ENCODE data around the gene ADAMTS9. TPM values are rescaled to one million over a fixed set of nuclear protein-coding genes. Genes with fewer than 3 reads are reported as not detected.
"Not testable (repeated sequence)": the region's sequence is repeated elsewhere in the genome, so short reads cannot be mapped to it uniquely, and the experiment has no call there.

The ADAMTS9 gene
- total RNA-seq, 1 donor from 2014 or later = 15.1 TPM

- intact Hi-C loops (cut with micrococcal nuclease) = no loop called here
- ATAC-seq = no peak
These were observed 132.4 kb downstream of the ADAMTS9 start for GRCh38 chr3:64555351-64555750.

GRCh38 chr3:64554096-64554920, 133.5 kb downstream of the ADAMTS9 start:
- DNase-seq = no peak
- no peak for ATAC-seq

More at GRCh38 chr3:64555351-64555750, 132.4 kb downstream of the ADAMTS9 start:
- DNase-seq = no peak

GRCh38 chr3:64552966-64553365, 134.8 kb downstream of the ADAMTS9 start:
- ATAC-seq = no peak
- intact Hi-C loops (cut with micrococcal nuclease) = no loop called here
- DNase-seq = no peak

More at GRCh38 chr3:64554096-64554920, 133.5 kb downstream of the ADAMTS9 start:
- intact Hi-C loops (cut with micrococcal nuclease) = no loop called here

- no peak for ATAC-seq
- intact Hi-C loops (cut with micrococcal nuclease) = no loop called here
These were observed 135.6 kb downstream of the ADAMTS9 start for GRCh38 chr3:64552160-64552559.

GRCh38 chr3:64551697-64552096, 136.1 kb downstream of the ADAMTS9 start:
- DNase-seq (no peak), ATAC-seq (no peak)
- intact Hi-C loops (cut with micrococcal nuclease) = no loop called here

More at GRCh38 chr3:64552160-64552559, 135.6 kb downstream of the ADAMTS9 start:
- no peak for DNase-seq

GRCh38 chr3:64550745-64551144, 137.1 kb downstream of the ADAMTS9 start:
- ATAC-seq = no peak

GRCh38 chr3:64549869-64550268, 137.9 kb downstream of the ADAMTS9 start:
- ATAC-seq = no peak
- intact Hi-C loops (cut with micrococcal nuclease) = no loop called here
- DNase-seq = no peak

More at GRCh38 chr3:64550745-64551144, 137.1 kb downstream of the ADAMTS9 start:
- intact Hi-C loops (cut with micrococcal nuclease) = no loop called here
- no peak for DNase-seq

GRCh38 chr3:64548200-64548889, 139.5 kb downstream of the ADAMTS9 start:
- intact Hi-C loops (cut with micrococcal nuclease) = no loop called here
- DNase-seq (peak; percentile 64), ATAC-seq (peak; percentile 93)

- ATAC-seq (no peak), DNase-seq (no peak)
- intact Hi-C loops (cut with micrococcal nuclease) = no loop called here
These were observed 140.9 kb downstream of the ADAMTS9 start for GRCh38 chr3:64546856-64547255.

GRCh38 chr3:64545239-64545638, 142.6 kb downstream of the ADAMTS9 start:
- intact Hi-C loops (cut with micrococcal nuclease); DNase-seq; ATAC-seq: not testable (repeated sequence)

GRCh38 chr3:64541803-64542202, 146.0 kb downstream of the ADAMTS9 start:
- DNase-seq = no peak
- intact Hi-C loops (cut with micrococcal nuclease) = no loop called here

GRCh38 chr3:64539451-64540196, 148.2 kb downstream of the ADAMTS9 start:
- ATAC-seq = peak; percentile 93
- peak; percentile 39 for DNase-seq
- intact Hi-C loops (cut with micrococcal nuclease) = loop anchor here (10.0 kb wide), 1 partner anchor 705 kb away; no protein-coding TSS in a partner anchor

More at GRCh38 chr3:64541803-64542202, 146.0 kb downstream of the ADAMTS9 start:
- ATAC-seq = no peak

GRCh38 chr3:64536166-64536565, 151.6 kb downstream of the ADAMTS9 start:
- no peak for ATAC-seq
- intact Hi-C loops (cut with micrococcal nuclease) = loop anchor here (10.0 kb wide), 1 partner anchor 709 kb away; no protein-coding TSS in a partner anchor
- DNase-seq = no peak

GRCh38 chr3:64533617-64534317, 154.0 kb downstream of the ADAMTS9 start:
- ATAC-seq = peak; percentile 97
- peak; percentile 89 for DNase-seq
- intact Hi-C loops (cut with micrococcal nuclease) = loop anchor here (10.0 kb wide), 1 partner anchor 711 kb away; no protein-coding TSS in a partner anchor

GRCh38 chr3:64530434-64531049, 157.3 kb downstream of the ADAMTS9 start:
- intact Hi-C loops (cut with micrococcal nuclease) = loop anchor here (10.0 kb wide), 1 partner anchor 714 kb away; no protein-coding TSS in a partner anchor
- ATAC-seq = peak; percentile 29
- DNase-seq = peak; percentile 39

- ATAC-seq (no peak), DNase-seq (no peak)
- intact Hi-C loops (cut with micrococcal nuclease) = no loop called here
These were observed 164.5 kb downstream of the ADAMTS9 start for GRCh38 chr3:64523324-64523723.

GRCh38 chr3:64520334-64520733, 167.5 kb downstream of the ADAMTS9 start:
- DNase-seq = no peak

GRCh38 chr3:64518950-64519349, 168.8 kb downstream of the ADAMTS9 start:
- intact Hi-C loops (cut with micrococcal nuclease) = no loop called here
- no peak for ATAC-seq
- no peak for DNase-seq

More at GRCh38 chr3:64520334-64520733, 167.5 kb downstream of the ADAMTS9 start:
- no peak for ATAC-seq
- intact Hi-C loops (cut with micrococcal nuclease) = no loop called here

Data from left ventricle myocardium superior (tissue), 1 donor.